ENCODE measurements around the gene CCL11. TPM values are rescaled to one million over a fixed set of nuclear protein-coding genes. Genes with fewer than 3 reads are reported as not detected.

CCL11 gene
- total RNA-seq, 1 experiment from 2014 or later: not detected

GRCh38 chr17:34255381-34255732 lies 30.2 kb upstream of the CCL11 start:
- Histone ChIP-seq H3K4me3 (ENCODE audit: low read depth, low read length) (no peak overlapping the region), H3K27me3 (replicated peaks; ENCODE audit: control insufficient read depth, insufficient read depth, low read length) (no peaks in the 10 kb centered on the region; the same call in none of the 2 replicates), H3K36me3 (ENCODE audit: control insufficient read depth, insufficient read depth, low read length) (no peaks in the 10 kb centered on the region), H3K9me3 (no peaks in the 10 kb centered on the region), H3K4me1 (peaks cover 27% of the 10 kb centered on the region)
- intact Hi-C loops (cut with micrococcal nuclease; ENCODE audit: unreplicated experiment): no loop called here
- no peaks in the 10 kb centered on the region for H3K4me1 Mint-ChIP-seq (ENCODE audit: low read depth, unreplicated experiment)
- no peak for DNase-seq
- no peak overlapping the region for H3K27ac Mint-ChIP-seq (ENCODE audit: unreplicated experiment)
- TF ChIP-seq CTCF (IDR thresholded peaks at IDR 0.05; ENCODE audit: insufficient read depth in 1 of 2, low read depth in 1 of 2, low read length in 1 of 2, severe bottlenecking in 1 of 2, unreplicated experiment in 1 of 2): no peak
- POLR2A ChIA-PET: no interaction called here
- peaks cover 6% of the 10 kb centered on the region for H3K27me3 Mint-ChIP-seq (ENCODE audit: insufficient read depth, unreplicated experiment)
- CTCF ChIA-PET: interaction anchor here (1.6 kb wide), 1 partner anchor 106 kb away, joined by 4 read pairs; no protein-coding TSS in a partner anchor
- no peaks in the 10 kb centered on the region for H3K36me3 Mint-ChIP-seq (ENCODE audit: insufficient read depth, unreplicated experiment)
- no peaks in the 10 kb centered on the region for H3K9me3 Mint-ChIP-seq (ENCODE audit: unreplicated experiment)
- H3K4me3 Mint-ChIP-seq (ENCODE audit: unreplicated experiment): peak overlapping the region; percentile 57
- BruUV-seq (replicated peaks): no TSS peak

GRCh38 chr17:34255841-34256240 lies 29.7 kb upstream of the CCL11 start:
- intact Hi-C loops (cut with micrococcal nuclease; ENCODE audit: unreplicated experiment): no loop called here
- ChIA-PET POLR2A (no interaction called here), CTCF (interaction anchor here (1.6 kb wide), 1 partner anchor 106 kb away, joined by 4 read pairs; no protein-coding TSS in a partner anchor)
- no peaks in the 10 kb centered on the region for H3K36me3 ChIP-seq (ENCODE audit: control insufficient read depth, insufficient read depth, low read length)
- no peaks in the 10 kb centered on the region; the same call in none of the 2 replicates for H3K27me3 ChIP-seq (replicated peaks; ENCODE audit: control insufficient read depth, insufficient read depth, low read length)
- no peaks in the 10 kb centered on the region for H3K4me1 Mint-ChIP-seq (ENCODE audit: low read depth, unreplicated experiment)
- H3K27ac Mint-ChIP-seq (ENCODE audit: unreplicated experiment): no peak overlapping the region
- H3K4me3 ChIP-seq (ENCODE audit: low read depth, low read length): no peak overlapping the region
- no TSS peak for BruUV-seq (replicated peaks)
- no peak overlapping the region for H3K4me3 Mint-ChIP-seq (ENCODE audit: unreplicated experiment)
- TF ChIP-seq CTCF (IDR thresholded peaks at IDR 0.05; ENCODE audit: insufficient read depth in 1 of 2, low read depth in 1 of 2, low read length in 1 of 2, severe bottlenecking in 1 of 2, unreplicated experiment in 1 of 2): no peak
- peaks cover 6% of the 10 kb centered on the region for H3K27me3 Mint-ChIP-seq (ENCODE audit: insufficient read depth, unreplicated experiment)
- DNase-seq: no peak
- no peaks in the 10 kb centered on the region for H3K9me3 ChIP-seq
- H3K9me3 Mint-ChIP-seq (ENCODE audit: unreplicated experiment): no peaks in the 10 kb centered on the region
- H3K4me1 ChIP-seq: peaks cover 25% of the 10 kb centered on the region
- no peaks in the 10 kb centered on the region for H3K36me3 Mint-ChIP-seq (ENCODE audit: insufficient read depth, unreplicated experiment)

GRCh38 chr17:34257299-34257985 lies 28.1 kb upstream of the CCL11 start:
- CTCF ChIA-PET: no interaction called here
- no peak overlapping the region for H3K27ac Mint-ChIP-seq (ENCODE audit: unreplicated experiment)
- H3K4me3 Mint-ChIP-seq (ENCODE audit: unreplicated experiment): no peak overlapping the region
- intact Hi-C loops (cut with micrococcal nuclease; ENCODE audit: unreplicated experiment): no loop called here
- peaks cover 6% of the 10 kb centered on the region for H3K27me3 Mint-ChIP-seq (ENCODE audit: insufficient read depth, unreplicated experiment)
- Histone ChIP-seq H3K9me3 (no peaks in the 10 kb centered on the region), H3K36me3 (ENCODE audit: control insufficient read depth, insufficient read depth, low read length) (no peaks in the 10 kb centered on the region), H3K27me3 (replicated peaks; ENCODE audit: control insufficient read depth, insufficient read depth, low read length) (no peaks in the 10 kb centered on the region; the same call in none of the 2 replicates), H3K4me1 (peaks cover 12% of the 10 kb centered on the region), H3K4me3 (ENCODE audit: low read depth, low read length) (no peak overlapping the region)
- no peak for TF ChIP-seq CTCF (IDR thresholded peaks at IDR 0.05; ENCODE audit: insufficient read depth in 1 of 2, low read depth in 1 of 2, low read length in 1 of 2, severe bottlenecking in 1 of 2, unreplicated experiment in 1 of 2)
- no peaks in the 10 kb centered on the region for H3K4me1 Mint-ChIP-seq (ENCODE audit: low read depth, unreplicated experiment)
- H3K9me3 Mint-ChIP-seq (ENCODE audit: unreplicated experiment): no peaks in the 10 kb centered on the region
- POLR2A ChIA-PET: no interaction called here
- no TSS peak for BruUV-seq (replicated peaks)
- no peak for DNase-seq
- H3K36me3 Mint-ChIP-seq (ENCODE audit: insufficient read depth, unreplicated experiment): no peaks in the 10 kb centered on the region
